Camera-type eye (tissue), 1 donor: ENCODE data around the gene SUDS3. TPM values are rescaled to one million over a fixed set of nuclear protein-coding genes. Genes with fewer than 3 reads are reported as not detected.

Experiments used
- total RNA-seq: library from RNA; depleted of rRNA; stranded (reverse); fragments of >200 nt; gene quantifications from one replicate; pipeline ENCODE4 v1.2.3, GENCODE V29; 2014

The SUDS3 gene, protein sequence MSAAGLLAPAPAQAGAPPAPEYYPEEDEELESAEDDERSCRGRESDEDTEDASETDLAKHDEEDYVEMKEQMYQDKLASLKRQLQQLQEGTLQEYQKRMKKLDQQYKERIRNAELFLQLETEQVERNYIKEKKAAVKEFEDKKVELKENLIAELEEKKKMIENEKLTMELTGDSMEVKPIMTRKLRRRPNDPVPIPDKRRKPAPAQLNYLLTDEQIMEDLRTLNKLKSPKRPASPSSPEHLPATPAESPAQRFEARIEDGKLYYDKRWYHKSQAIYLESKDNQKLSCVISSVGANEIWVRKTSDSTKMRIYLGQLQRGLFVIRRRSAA
- 58.2 TPM for total RNA-seq

DNA sequence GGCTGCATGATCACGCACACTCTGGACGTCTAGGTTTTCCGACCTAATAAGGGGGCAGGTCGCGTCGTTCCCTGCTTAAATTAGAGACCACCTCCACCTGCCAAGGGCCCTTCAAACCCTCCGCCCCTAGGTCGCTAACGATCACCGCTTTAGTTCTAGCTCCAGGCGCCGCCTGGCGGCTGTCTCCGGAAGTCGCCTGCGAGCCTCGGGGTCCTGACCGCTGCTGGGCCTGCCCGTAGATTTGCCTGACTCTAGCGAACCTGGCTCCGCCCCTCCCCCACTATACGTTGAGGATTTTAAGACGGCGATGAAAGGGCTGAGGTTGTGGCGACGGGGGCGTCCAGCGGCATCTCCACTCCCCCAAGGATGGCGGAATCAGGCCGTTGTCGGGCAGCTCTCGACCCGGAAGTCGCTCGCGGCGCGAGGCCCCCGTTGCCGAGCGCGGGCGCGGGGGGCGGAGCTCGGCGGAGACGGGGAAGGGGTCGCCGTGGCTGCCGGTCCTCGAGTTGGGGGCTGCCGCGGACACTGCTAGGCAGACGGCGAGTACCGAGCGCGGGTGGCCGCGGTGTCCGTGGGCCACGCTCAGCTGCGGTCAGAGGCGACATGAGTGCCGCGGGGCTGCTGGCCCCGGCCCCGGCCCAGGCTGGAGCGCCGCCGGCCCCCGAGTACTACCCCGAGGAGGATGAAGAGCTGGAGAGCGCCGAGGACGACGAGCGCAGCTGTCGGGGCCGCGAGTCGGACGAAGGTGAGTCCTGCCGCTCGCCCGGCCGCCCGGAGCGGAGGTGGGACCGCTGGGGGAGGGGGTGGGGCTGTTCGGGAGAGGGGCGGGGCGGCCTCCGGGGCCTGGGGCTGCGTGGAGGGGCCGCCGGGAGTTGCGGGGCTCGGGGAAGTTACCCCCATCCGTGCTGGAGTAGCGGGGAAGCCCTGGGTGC, at the start of gene SUDS3:
Gene SUDS3 (plus strand): TSS at position 467 of the 932 bp plus-strand sequence. CDS start 137 bp downstream, at position 604.

DNA sequence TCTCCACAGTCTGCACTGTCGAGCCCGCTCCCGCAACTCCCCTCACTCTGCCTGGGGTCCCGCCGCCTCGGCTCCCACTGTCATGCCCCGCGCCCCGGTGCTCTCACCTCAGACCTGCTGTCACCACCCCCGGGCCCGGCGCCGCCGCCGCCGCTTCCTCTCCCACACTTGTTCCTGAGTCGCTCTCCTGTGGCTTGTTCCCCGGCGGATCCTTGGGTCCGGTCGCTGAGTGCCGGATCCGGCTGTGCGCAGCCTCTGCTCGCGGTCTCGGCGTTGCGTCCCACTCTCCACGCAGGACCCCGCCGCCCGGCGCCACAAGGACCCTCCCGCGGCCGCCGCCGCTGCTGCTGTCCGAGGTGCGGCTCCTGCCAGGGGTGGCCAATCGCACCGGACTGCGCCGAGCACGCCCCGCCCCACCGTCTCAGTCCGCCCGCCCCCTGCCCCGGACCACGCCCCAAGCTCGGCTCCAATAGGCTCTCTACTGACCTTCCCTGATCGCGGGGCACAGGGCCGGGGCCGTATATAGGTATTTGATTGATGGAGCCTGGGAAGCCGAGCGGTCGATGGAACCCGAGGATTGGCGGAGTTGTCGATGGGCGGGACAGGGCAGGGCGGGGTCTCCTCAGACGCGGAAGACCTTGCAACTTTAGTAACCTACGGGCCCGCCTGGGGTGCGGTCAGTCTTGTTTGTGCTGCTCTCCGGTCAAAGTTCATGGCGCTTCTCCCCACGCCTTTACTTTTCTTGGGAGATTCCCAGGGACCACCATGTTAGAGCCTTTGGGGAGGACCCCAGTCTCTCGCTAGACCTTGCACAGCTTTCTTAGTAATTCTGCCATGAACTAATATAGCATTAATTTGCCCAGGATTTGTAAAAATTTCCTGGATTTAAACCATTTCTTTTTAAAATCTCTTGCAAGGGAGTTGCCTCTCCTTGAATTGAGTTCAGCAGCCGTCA, 3.5 kb upstream of the SUDS3 start, which contains the start of gene TAOK3:
Gene TAOK3 (minus strand): TSS at position 367 of the 955 bp plus-strand sequence. CDS start 117,340 bp downstream, outside the sequence.

Other genes starting within 250 kb of the SUDS3 start
- gene PEBP1, start 240.4 kb upstream of the SUDS3 start, total RNA-seq = 314 TPM
- 39.3 TPM for gene TAOK3, start 3.6 kb upstream of the SUDS3 start, total RNA-seq